Measurements from ENCODE around the gene ATXN7. TPM values are rescaled to one million over a fixed set of nuclear protein-coding genes. Genes with fewer than 3 reads are reported as not detected.

The ATXN7 gene
- total and polyA plus RNA-seq, 8 donors, result 7.3 to 40.4 (median 25.2) TPM

DNA sequence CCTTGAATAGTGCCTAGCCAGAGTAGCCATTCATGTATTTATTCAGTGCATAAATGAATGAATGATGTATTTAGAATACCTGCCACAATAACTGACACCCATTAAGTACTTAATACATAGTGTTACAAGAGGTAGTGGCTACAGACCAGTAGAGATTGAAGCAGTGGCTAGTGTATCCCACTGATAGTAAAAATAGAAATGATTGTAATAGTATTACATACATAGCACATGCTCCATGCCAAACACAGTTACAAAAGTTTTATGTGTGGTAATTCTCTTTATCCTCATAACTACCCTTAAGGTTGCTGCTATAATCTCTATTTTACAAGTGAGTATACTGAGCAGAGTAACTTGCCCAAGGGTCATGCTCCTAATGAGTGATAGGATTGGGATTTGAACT, 78.9 kb downstream of the ATXN7 start:
- DNase-seq, result no peak

DNA sequence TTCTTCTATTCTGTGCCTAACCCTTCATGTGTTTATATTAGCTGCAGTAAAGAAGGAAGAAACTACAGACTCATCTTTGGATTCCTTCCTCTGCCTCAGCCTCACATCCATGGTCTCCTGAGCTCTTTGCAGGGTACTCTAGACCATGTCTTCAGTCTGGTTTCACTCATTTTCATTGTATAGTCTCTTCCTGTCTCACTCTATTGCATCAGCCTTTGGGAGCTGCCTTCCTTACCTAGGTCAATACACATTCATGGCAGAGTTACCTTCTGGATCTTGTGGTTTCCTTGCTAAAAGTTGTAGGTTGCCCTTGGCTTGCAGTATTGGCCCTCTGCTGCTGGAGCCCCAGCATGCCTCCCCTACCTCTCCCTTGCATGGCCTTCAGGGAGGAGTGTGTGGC, 80.0 kb downstream of the ATXN7 start:
- ATAC-seq (no peak), FAIRE-seq (no peak), DNase-seq (no peak)
- no peaks in the 10 kb centered on the region for H3K36me3 ChIP-seq
- H3K27me3 ChIP-seq, result no peaks in the 10 kb centered on the region
- TF ChIP-seq, protein P1, sequence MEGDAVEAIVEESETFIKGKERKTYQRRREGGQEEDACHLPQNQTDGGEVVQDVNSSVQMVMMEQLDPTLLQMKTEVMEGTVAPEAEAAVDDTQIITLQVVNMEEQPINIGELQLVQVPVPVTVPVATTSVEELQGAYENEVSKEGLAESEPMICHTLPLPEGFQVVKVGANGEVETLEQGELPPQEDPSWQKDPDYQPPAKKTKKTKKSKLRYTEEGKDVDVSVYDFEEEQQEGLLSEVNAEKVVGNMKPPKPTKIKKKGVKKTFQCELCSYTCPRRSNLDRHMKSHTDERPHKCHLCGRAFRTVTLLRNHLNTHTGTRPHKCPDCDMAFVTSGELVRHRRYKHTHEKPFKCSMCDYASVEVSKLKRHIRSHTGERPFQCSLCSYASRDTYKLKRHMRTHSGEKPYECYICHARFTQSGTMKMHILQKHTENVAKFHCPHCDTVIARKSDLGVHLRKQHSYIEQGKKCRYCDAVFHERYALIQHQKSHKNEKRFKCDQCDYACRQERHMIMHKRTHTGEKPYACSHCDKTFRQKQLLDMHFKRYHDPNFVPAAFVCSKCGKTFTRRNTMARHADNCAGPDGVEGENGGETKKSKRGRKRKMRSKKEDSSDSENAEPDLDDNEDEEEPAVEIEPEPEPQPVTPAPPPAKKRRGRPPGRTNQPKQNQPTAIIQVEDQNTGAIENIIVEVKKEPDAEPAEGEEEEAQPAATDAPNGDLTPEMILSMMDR (IDR thresholded peaks at IDR 0.05), result no peak
- H3K9me3 ChIP-seq, result no peaks in the 10 kb centered on the region
- H3K4me1 ChIP-seq, result peaks cover 44 to 66% (median 46%) of the 10 kb centered on the region in 3 donors
- H3K4me3 ChIP-seq, result no peak overlapping the region
- intact Hi-C loops (cut with DNase I), result no loop called here
- H3K27ac ChIP-seq, result peak overlapping the region in 2 of 4 donors; percentile 85 to 93

More for the DNA sequence above, 78.9 kb downstream of the ATXN7 start:
- intact Hi-C loops (cut with DNase I), result no loop called here
- no peak for FAIRE-seq
- TF ChIP-seq, protein P1 (IDR thresholded peaks at IDR 0.05), result no peak
- Histone ChIP-seq H3K27ac (peak overlapping the region in 1 of 4 donors; percentile 93), H3K27me3 (no peaks in the 10 kb centered on the region), H3K36me3 (no peaks in the 10 kb centered on the region), H3K4me1 (peaks cover 42 to 75% (median 44%) of the 10 kb centered on the region in 3 donors), H3K4me3 (no peak overlapping the region), H3K9me3 (no peaks in the 10 kb centered on the region)
- ATAC-seq, result no peak

DNA sequence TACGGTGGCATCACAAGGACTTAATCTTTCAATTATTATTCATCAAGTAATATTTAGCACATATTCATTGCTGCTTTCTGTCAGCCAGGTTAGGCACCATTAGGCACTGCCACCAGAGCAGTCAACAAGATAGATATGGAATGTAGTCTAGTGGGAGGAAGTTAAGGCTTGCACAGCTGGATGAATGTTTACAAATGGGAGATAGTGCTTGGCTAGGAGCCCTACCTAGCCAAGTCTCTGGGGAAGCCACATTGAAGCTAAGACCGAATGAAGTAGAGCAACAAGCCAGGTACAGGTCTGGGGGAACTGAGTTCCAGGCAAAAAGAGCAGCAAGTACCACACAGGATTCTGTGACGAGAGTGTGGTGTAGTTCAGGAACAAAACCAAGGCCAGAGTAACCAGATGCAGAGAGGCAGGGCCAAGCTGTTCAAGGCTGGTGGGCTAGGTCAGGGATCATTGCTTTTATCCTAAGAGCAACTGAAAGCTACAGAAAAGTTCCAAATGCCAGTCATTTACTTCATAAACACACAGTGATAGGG, 82.0 kb downstream of the ATXN7 start:
- 20 to 27% methylated on average over 3 of the region's 3 CpGs for WGBS, 2 donors
- peak in 4 of 6 donors; percentile 43 to 79 (median 76) for DNase-seq
- FAIRE-seq, result no peak

DNA sequence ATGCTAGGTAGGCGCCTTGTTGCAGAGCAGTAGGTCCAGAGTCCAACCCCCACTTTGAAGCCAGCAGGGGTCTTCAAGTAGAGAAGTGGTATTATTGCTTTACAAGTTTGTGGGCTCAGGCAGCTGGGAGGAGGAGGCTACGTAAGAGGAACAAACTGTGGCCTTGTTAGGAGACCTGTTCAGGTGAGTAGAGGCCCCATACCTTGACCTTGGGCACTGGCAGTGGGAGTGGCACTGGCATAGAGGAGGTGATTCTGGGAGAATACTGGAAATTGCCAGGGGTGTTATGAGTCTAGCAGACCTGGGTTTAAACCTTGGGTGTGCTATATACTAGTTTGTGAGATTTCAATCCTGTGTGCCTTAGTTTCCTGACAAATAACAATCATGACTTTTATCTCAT, 83.1 kb downstream of the ATXN7 start:
- Histone ChIP-seq H3K36me3 (no peaks in the 10 kb centered on the region), H3K9me3 (no peaks in the 10 kb centered on the region), H3K27me3 (no peaks in the 10 kb centered on the region), H3K27ac (peak overlapping the region; percentile 55 to 93 (median 81)), H3K4me3 (no peak overlapping the region), H3K4me1 (peaks cover 51 to 61% (median 52%) of the 10 kb centered on the region in 3 donors)
- intact Hi-C loops (cut with DNase I), result no loop called here
- TF ChIP-seq, protein P1 (IDR thresholded peaks at IDR 0.05), result no peak
- ATAC-seq, result peak; percentile 60 to 78 (median 72)
- 47 to 62% methylated on average over 2 of the region's 2 CpGs for WGBS, 2 donors
- FAIRE-seq, result no peak
- peak in 4 of 6 donors; percentile 62 to 80 (median 72) for DNase-seq

More for the DNA sequence above, 82.0 kb downstream of the ATXN7 start:
- TF ChIP-seq, protein P1 (IDR thresholded peaks at IDR 0.05), result no peak
- H3K4me1 ChIP-seq, result peaks cover 47 to 58% (median 49%) of the 10 kb centered on the region in 3 donors
- ATAC-seq, result peak; percentile 81 to 89 (median 84)
- intact Hi-C loops (cut with DNase I), result no loop called here
- H3K27me3 ChIP-seq, result no peaks in the 10 kb centered on the region
- H3K36me3 ChIP-seq, result no peaks in the 10 kb centered on the region
- peak overlapping the region in 1 of 4 donors; percentile 2 for H3K4me3 ChIP-seq
- no peaks in the 10 kb centered on the region for H3K9me3 ChIP-seq
- H3K27ac ChIP-seq, result peak overlapping the region; percentile 55 to 93 (median 81)

DNA sequence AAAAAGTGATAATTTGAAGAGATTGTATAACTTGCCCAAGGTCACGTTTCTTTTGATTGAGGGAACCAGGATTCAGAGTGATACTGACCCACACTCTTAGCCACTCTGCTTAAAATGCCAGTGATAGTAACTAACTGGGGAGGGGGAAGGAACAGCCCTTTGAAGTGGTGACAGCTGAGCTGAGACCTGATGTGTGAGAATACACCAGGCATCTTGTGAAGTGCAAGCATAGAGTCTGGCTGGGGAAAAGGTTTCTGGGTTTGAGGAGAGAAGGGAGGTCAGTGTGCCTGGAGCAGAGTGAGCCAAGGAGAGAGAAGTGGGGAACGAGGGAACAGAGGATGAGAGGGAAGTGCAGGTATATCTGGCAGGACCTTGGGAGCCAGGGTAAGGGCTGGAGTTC, 83.9 kb downstream of the ATXN7 start:
- no peak for FAIRE-seq
- Histone ChIP-seq H3K27me3 (no peaks in the 10 kb centered on the region), H3K9me3 (no peaks in the 10 kb centered on the region), H3K36me3 (no peaks in the 10 kb centered on the region), H3K27ac (peak overlapping the region; percentile 55 to 93 (median 81)), H3K4me1 (peaks cover 49 to 62% (median 60%) of the 10 kb centered on the region in 3 donors), H3K4me3 (no peak overlapping the region)
- intact Hi-C loops (cut with DNase I), result no loop called here
- DNase-seq, result no peak
- 37 to 38% methylated on average over 2 of the region's 2 CpGs for WGBS, 2 donors
- peak in 1 of 4 donors; percentile 2 for ATAC-seq
- TF ChIP-seq, protein P1 (IDR thresholded peaks at IDR 0.05), result no peak
